Large intestine (tissue), 3 donors: ENCODE results near the gene FRMD5. TPM values are rescaled to one million over a fixed set of nuclear protein-coding genes. Genes with fewer than 3 reads are reported as not detected.

Experiments
- DNase-seq, 2 donors: peaks; one replicate each; pipeline versions ENCODE4 v3.0.0 to v3.0.0-alpha.2; 2013
- H3K27ac ChIP-seq: one replicate; pipeline ENCODE4 v1.5.1; 2013; ENCODE audit warnings: low read length
- H3K27me3 ChIP-seq: 2 replicates; pipeline ENCODE4 v1.6.1; 2013; ENCODE audit warnings: low read length; ENCODE audit not compliant: control insufficient read depth, insufficient read depth
- H3K36me3 ChIP-seq: 2 replicates; pipeline ENCODE4 v1.6.1; 2013; ENCODE audit warnings: low read length; ENCODE audit not compliant: control insufficient read depth, insufficient read depth
- H3K4me1 ChIP-seq: one replicate; pipeline ENCODE4 v1.6.1; 2013; ENCODE audit warnings: low read length; ENCODE audit not compliant: control insufficient read depth, insufficient read depth
- H3K4me3 ChIP-seq: one replicate; pipeline ENCODE4 v1.5.1; 2013; ENCODE audit warnings: low read length
- H3K9me3 ChIP-seq: one replicate; pipeline ENCODE4 v1.6.1; 2013; ENCODE audit warnings: mild to moderate bottlenecking, low read depth, low read length, moderate library complexity; ENCODE audit not compliant: control insufficient read depth
- WGBS: methylation state at CpG from one replicate; pipeline ENCODE4 v1.1.5; 2013; ENCODE audit warnings: low lambda C conversion rate; ENCODE audit not compliant: insufficient coverage; 5-methylcytosine and 5-hydroxymethylcytosine counted together
- polyA plus RNA-seq: library from polyadenylated mRNA; unstranded; fragments of 120-200 nt; gene quantifications from one replicate; pipeline ENCODE4 v1.2.1, GENCODE V29; 2013

FRMD5 gene
- polyA plus RNA-seq, 1 donor: 1.7 TPM

GRCh38 chr15:44099671-44100070, 95.4 kb downstream of the FRMD5 start:
- H3K4me1 ChIP-seq: no peaks in the 10 kb centered on the region
- no peak overlapping the region for H3K27ac ChIP-seq
- no peaks in the 10 kb centered on the region for H3K27me3 ChIP-seq
- WGBS: no CpG with 5 or more reads among the region's 1 CpG
- H3K9me3 ChIP-seq: no peaks in the 10 kb centered on the region
- H3K4me3 ChIP-seq: no peak overlapping the region
- H3K36me3 ChIP-seq: no peaks in the 10 kb centered on the region
- DNase-seq: no peak

GRCh38 chr15:44097552-44097951, 97.5 kb downstream of the FRMD5 start:
- Histone ChIP-seq H3K27me3 (no peaks in the 10 kb centered on the region), H3K36me3 (no peaks in the 10 kb centered on the region), H3K27ac (no peak overlapping the region), H3K4me1 (no peaks in the 10 kb centered on the region), H3K9me3 (no peaks in the 10 kb centered on the region), H3K4me3 (no peak overlapping the region)
- no CpG with 5 or more reads among the region's 3 CpGs for WGBS
- DNase-seq: no peak

- DNase-seq: no peak
- Histone ChIP-seq H3K9me3 (no peaks in the 10 kb centered on the region), H3K27ac (no peak overlapping the region), H3K4me3 (no peak overlapping the region), H3K36me3 (no peaks in the 10 kb centered on the region), H3K27me3 (no peaks in the 10 kb centered on the region), H3K4me1 (no peaks in the 10 kb centered on the region)
- no CpG with 5 or more reads among the region's 3 CpGs for WGBS
Measured at GRCh38 chr15:44096596-44096995, 98.5 kb downstream of the FRMD5 start.

- no peaks in the 10 kb centered on the region for H3K36me3 ChIP-seq
- H3K9me3 ChIP-seq: no peaks in the 10 kb centered on the region
- no CpG with 5 or more reads among the region's 3 CpGs for WGBS
- no peaks in the 10 kb centered on the region for H3K4me1 ChIP-seq
- no peak overlapping the region for H3K4me3 ChIP-seq
- H3K27me3 ChIP-seq: no peaks in the 10 kb centered on the region
- H3K27ac ChIP-seq: no peak overlapping the region
- no peak for DNase-seq
Measured at GRCh38 chr15:44094781-44095180, 100.3 kb downstream of the FRMD5 start.

- Histone ChIP-seq H3K4me3 (no peak overlapping the region), H3K27me3 (no peaks in the 10 kb centered on the region), H3K4me1 (no peaks in the 10 kb centered on the region), H3K9me3 (no peaks in the 10 kb centered on the region), H3K36me3 (no peaks in the 10 kb centered on the region), H3K27ac (no peak overlapping the region)
- WGBS: 100% methylated on average over 1 of the region's 3 CpGs
- no peak for DNase-seq
Measured at GRCh38 chr15:44093836-44094235, 101.2 kb downstream of the FRMD5 start.

GRCh38 chr15:44092221-44092620, 102.8 kb downstream of the FRMD5 start:
- no peak for DNase-seq
- H3K27me3 ChIP-seq: no peaks in the 10 kb centered on the region
- 73% methylated on average over 2 of the region's 2 CpGs for WGBS

GRCh38 chr15:44087578-44088465, 107.2 kb downstream of the FRMD5 start:
- no CpG with 5 or more reads among the region's 3 CpGs for WGBS
- no peak for DNase-seq
- no peaks in the 10 kb centered on the region for H3K36me3 ChIP-seq
- H3K4me3 ChIP-seq: no peak overlapping the region
- no peaks in the 10 kb centered on the region for H3K27me3 ChIP-seq
- H3K4me1 ChIP-seq: no peaks in the 10 kb centered on the region
- no peaks in the 10 kb centered on the region for H3K9me3 ChIP-seq
- no peak overlapping the region for H3K27ac ChIP-seq

More at GRCh38 chr15:44092221-44092620, 102.8 kb downstream of the FRMD5 start:
- H3K9me3 ChIP-seq: no peaks in the 10 kb centered on the region
- H3K27ac ChIP-seq: no peak overlapping the region
- H3K4me3 ChIP-seq: no peak overlapping the region
- H3K4me1 ChIP-seq: no peaks in the 10 kb centered on the region
- H3K36me3 ChIP-seq: no peaks in the 10 kb centered on the region

GRCh38 chr15:44084770-44085169, 110.3 kb downstream of the FRMD5 start:
- Histone ChIP-seq H3K9me3 (no peaks in the 10 kb centered on the region), H3K36me3 (no peaks in the 10 kb centered on the region), H3K4me1 (no peaks in the 10 kb centered on the region), H3K4me3 (no peak overlapping the region), H3K27ac (no peak overlapping the region), H3K27me3 (no peaks in the 10 kb centered on the region)
- WGBS: 80% methylated on average over 1 of the region's 2 CpGs
- DNase-seq: no peak

- Histone ChIP-seq H3K9me3 (no peaks in the 10 kb centered on the region), H3K27ac (no peak overlapping the region), H3K4me1 (no peaks in the 10 kb centered on the region), H3K4me3 (no peak overlapping the region), H3K27me3 (no peaks in the 10 kb centered on the region), H3K36me3 (no peaks in the 10 kb centered on the region)
- no peak for DNase-seq
- 100% methylated on average over 1 of the region's 2 CpGs for WGBS
Measured at GRCh38 chr15:44084171-44084570, 110.9 kb downstream of the FRMD5 start.

GRCh38 chr15:44082558-44083157, 112.4 kb downstream of the FRMD5 start:
- no peaks in the 10 kb centered on the region for H3K4me1 ChIP-seq
- no peaks in the 10 kb centered on the region for H3K36me3 ChIP-seq
- no peaks in the 10 kb centered on the region for H3K9me3 ChIP-seq
- no peak overlapping the region for H3K4me3 ChIP-seq
- no peak for DNase-seq
- 100% methylated on average over 1 of the region's 1 CpG for WGBS
- no peak overlapping the region for H3K27ac ChIP-seq
- no peaks in the 10 kb centered on the region for H3K27me3 ChIP-seq
